Stimulated activated CD4-positive, alpha-beta T cell treated with anti-CD3 and anti-CD28 coated beads, Interleukin-1b, Interleukin-23, amount 100 ng/mL, for 4 hours (primary cell): ENCODE results near the gene C1orf21.

Experiments
- DNase-seq, 2 donors: peaks; one replicate each; pipeline ENCODE4 v3.0.0-alpha.2; 2020; ENCODE audit warnings: low read depth in 2 of 2

The C1orf21 gene

DNA sequence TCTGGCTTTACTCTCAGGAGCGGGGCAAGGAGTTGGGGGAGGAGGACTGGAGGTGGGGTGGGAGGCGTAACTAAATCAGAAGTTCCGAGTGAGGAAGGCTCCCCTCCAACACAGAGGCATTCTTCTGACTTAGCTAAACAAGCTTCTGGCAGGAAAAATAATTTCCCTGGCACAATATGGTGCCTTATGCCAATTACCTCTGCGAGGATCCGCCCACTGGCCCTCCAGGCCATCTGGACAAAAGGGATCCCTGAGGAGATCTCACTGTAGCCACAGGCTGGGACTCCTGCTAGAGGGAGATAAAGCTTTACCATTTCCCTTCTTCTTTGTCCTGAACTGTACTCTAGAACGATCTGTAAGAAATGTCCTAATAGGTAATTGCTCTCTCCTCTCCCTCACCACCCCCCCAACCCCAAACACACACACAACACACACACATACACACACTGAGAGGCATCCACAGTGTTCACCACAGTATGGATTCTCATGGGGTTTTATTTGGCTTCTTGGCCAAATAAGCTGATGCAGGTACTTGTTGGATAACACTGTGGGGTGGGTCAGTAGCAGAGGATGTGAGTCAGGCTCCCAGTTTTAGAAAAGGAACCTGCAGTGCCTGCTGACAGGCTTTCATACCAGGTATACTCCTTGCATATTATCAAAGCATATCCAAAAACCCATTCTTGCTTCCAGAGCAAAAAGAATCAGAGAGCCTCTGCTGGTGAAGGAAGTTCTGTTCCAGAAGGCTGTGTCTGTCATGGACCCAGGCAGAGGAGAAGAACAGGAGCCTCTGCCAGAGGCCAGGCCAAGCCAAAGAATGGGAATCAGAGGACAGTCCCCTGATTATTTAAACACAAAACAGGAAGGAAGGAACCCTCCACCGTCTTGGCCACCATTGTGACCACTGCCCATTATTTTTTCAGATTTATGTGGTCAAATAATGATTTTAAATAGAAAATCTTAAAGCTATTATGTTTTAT is 169.1 kb downstream of the C1orf21 start:
- no peak for DNase-seq

GRCh38 chr1:184556665-184557064 is 169.8 kb downstream of the C1orf21 start:
- DNase-seq, result no peak

DNA sequence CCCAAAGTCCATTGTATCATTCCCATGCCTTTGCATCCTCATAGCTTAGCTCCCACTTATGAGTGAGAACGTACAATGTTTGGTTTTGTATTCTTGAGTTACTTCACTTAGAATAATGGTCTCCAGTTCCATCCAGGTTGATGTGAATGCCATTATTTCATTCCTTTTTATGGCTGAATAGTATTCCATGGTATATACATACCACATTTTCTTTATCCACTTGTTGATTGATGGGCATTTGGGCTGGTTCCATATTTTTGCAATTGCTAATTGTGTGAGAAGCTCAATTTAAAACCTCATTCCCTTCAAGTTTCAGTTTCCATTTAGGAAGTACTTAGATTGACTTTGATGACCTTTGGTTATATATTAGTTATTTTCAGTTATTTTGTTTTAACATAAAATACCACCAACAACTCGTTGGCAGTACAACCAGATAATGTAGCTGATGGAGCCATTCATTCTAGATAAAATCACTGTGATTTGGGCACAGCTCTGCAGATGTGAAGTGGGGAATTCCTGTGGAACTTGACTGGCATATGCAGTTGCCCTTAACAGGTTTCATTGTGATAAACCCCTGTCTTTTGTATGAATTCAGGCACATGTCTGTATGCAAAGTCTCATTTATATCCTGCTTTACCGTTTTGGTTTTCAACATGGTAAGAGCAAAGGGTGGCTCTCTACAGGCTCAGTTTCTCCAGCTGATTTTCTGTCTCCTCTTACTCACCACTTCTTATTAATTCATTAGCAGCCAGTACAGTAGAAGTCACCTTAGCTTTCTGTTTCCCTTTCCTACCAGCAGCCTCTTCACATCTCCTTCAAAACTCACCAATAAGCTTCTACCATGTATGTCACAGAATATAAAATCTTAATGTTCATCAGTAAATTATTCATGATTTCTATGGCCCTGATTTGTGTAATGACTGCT is 170.9 kb downstream of the C1orf21 start:
- DNase-seq, result no peak

DNA sequence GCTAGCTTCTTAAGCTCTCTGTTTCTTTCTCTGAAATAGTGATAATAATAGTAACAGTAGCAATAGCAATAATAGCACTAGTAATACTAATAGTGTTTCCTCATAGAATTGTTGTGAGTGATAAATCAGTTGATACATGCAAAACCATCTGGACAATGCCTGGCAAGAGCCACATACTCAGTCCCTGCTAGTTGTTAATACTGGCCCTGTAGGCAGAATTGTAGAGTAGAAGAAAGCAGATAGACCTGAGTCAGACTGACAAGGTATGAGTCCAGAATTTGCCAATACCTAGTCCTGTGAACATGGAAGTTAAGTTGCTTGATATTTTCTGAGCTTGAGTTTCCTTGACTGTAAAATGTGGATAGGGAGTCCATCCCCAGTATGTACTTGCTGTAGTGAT is 171.9 kb downstream of the C1orf21 start:
- DNase-seq, result no peak

GRCh38 chr1:184559117-184559713 is 172.4 kb downstream of the C1orf21 start:
- no peak for DNase-seq

- DNase-seq, result no peak
Measured at GRCh38 chr1:184562806-184563205, 176.0 kb downstream of the C1orf21 start.

- DNase-seq, result no peak
Measured at GRCh38 chr1:184563308-184563707, 176.5 kb downstream of the C1orf21 start.

DNA sequence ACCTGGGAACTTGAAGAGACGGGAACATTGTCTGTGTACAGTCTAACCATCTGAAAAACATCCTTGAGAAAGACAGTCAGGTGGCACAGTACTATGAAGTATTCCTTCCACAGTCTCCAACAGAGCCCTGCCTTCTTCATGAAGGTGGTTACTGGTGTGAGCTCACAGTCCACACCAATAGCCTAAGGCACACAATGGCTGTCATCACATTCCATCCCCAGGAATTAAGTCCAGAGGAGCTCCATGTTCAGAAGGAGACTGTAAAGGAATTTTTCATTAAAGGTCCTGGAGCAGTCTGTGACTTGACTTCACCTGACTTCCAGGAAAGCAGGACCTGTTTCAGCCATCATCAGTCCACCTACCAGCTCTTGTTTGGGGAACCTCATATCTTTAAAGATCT is 180.2 kb downstream of the C1orf21 start:
- DNase-seq, result no peak

DNA sequence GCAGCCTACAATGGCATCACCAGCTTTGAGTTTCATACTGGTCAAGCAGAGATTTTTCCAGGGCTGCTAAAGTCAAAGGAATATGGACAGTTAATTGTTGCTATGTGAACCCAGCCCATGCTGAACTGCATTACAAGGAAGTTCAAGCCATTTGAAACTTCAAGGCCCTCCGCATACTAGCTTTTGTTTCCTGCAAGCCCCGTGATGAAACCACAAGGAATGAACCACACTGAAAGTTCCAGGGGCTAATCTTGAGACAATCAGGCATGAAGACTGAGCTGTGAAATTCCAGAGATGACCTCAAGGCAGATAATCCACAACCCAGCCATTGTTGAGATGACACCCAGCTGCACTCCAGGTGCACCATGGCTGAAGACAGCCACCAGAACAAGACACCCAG is 180.8 kb downstream of the C1orf21 start:
- DNase-seq, result no peak

DNA sequence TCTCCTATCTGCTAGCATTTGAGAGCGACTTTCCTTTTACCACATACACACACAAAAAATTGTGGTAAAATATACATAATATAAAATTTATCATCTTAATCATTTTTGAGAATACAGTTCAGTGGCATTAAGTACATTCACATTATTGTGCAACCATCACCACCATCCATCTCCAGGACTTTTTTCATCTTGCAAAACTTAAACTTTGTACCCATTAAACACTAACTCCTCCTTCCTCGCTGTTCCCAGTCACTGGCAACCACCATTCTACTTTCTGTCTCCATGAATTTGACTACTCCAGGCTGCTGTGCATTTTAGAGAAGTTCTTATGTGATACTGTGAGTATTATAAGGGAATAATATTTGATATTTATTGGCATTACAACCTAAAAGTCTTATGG is 181.3 kb downstream of the C1orf21 start:
- no peak for DNase-seq

DNA sequence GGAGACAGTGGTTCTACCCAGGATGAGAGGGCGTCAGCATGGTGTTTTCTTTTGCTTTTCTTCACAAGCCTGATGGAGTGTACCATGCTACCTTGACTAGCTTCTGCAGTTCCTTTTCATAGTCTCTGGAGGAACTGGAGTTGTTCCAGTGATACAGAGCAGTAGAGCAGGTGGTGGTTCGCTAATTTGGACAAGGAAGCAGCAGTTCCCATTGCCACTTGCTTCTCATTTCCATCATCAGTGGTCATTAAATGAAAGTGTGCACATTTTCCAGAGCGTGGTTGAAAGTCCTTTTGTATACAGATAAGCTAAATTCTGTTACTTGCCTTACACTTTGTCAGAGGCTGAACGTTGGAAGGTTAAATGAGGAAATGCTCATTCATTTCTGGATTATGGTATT is 182.3 kb downstream of the C1orf21 start:
- DNase-seq, result no peak

DNA sequence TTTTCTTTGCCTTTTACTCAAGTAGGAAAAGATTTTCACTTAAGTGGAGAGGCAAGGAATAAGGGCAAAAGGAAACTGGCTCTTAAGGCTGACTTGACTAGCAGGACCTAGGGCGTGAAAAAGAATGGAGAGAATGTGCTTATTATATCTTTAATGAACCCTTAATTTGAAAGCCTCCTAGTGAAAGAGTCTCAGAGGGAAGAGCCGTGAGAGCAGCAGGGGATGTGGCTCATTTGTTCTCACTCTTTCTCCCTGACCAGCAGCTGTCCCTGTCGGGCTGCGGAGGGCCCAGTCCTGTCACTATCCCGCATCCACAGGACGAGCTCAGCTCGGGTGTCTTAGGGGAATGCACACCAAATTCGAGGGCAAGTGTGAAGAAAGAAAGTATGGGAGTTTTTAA is 187.8 kb downstream of the C1orf21 start:
- no peak for DNase-seq

DNA sequence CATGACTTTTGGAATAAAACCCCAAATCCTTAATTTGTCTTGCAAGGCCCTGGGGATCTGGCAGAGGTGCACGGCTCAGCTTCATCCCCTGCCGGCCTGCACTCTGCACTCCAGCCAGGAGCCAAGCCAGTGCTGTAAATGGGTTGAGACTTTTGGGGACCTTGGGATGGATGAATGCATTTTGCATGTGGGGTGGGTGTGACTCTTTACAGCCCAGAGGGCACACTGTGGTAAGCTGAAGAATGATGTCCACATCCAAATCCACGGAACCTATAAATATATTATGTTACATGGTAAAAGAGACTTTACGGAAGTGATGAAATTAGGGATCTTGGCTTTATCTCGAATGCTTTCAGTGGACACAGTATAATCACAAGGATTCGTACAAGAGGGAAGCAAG is 190.0 kb downstream of the C1orf21 start:
- no peak for DNase-seq

GRCh38 chr1:184577319-184577718 is 190.5 kb downstream of the C1orf21 start:
- DNase-seq, result no peak

DNA sequence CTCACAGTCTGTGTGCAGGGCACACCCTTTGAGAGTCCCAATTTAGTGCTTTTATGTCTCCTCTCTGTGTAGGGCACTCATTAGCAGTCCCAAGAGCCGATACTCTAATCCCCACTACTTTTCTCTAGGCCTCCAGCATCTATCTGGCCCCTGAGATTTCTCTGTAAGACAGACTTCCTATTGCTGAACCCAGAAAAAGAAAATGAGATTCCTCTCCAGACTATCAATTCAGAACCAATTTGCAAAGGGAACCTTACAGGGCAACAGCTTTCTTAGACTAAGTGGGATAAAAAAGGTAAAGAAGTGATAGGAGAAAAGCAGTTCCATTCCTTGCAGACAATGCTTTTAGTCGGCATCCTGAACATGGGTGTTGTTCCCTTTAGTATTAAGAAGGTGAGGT is 195.6 kb downstream of the C1orf21 start:
- DNase-seq, result no peak

GRCh38 chr1:184583849-184584248 is 197.0 kb downstream of the C1orf21 start:
- DNase-seq, result no peak

DNA sequence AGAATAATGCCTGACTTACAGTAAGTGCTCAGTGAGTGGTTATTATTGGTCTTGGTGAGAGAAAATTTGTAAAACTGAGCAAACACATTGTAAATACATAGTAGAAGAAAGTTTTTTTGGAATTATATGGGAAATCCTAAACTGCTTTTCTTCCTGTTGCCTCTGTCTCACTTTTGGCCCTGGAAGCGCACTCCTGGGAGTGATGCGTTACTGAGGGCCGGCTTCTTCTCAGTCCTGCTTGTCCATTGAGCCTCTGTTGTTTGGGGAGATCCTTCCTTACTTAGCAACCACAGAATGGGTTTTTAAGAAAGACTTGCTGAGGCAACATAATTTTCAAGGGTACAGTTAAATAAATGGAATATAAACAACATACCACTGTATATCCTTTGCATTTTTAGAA is 201.9 kb downstream of the C1orf21 start:
- DNase-seq, result no peak

GRCh38 chr1:184590163-184590750 is 203.4 kb downstream of the C1orf21 start:
- DNase-seq, result no peak

DNA sequence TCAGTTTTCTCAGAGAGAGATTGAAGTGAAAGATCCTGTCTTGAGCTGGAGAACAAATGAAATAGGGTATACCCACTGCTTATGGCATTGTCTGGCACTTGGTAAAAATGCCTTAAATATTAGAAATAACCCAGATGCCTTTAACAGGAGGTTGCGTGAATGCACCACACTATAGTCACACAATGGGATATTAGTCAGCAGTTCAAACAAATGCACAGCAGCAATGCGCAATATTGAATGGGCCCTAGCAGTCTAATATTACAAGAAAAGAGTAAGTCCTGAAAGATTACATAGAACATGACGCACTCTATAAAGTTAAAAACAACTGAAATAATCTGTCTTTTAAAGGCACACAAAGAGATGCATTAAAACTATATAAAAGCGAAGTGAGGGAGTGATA is 206.8 kb downstream of the C1orf21 start:
- DNase-seq, result no peak

DNA sequence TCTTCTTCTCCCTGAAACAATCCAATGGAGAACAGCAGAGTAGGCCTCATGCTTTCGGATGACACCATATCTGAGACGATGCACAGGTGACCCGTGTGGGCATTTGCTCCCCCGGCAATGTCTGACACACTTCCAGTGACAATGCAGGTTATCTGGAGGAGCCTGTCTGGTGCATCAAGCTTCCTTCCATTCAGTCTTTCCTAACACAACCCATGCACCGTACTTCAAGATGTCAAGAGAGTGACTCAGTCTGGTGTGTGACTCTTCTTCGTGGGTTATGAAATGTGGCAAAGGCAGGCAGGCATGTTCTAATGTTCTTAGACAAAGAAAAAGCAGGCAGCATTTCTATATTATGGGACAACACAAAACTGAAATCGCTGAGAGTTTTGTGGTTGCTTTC is 208.8 kb downstream of the C1orf21 start:
- no peak for DNase-seq

DNA sequence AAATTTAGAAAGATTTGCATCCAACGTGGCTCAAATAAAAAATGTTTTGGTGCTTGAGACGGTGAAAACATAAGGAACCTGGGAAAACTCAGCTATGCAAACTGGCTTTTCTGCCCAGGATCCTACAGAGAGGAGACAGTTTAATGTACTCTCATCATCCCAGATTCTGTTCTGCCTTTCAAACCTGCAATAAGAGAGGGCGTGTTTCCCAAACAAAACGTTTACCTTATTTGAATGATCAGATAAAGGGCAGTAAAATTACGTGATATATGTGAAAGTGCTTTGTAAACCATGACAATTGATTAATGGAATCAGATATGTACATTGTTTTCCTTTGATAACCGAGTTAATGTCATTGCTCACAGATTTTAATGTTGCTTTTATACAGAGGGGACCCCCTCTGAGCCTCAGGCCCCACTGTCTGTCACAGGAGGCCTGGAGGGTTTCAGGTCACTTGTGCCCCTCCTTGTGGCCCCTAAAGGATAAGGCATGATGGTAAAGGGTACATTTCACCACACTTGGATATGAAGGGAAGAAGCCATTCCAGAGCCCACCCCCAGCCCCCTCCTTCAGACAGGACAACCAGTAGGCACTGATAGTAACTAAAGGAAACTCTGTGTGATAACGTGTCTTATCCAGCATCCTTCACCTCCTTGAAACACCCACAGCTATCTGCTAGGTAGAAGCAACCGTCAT is 210.3 kb downstream of the C1orf21 start:
- DNase-seq, result no peak
